Measurements from ENCODE around the gene GARNL3.

DNA sequence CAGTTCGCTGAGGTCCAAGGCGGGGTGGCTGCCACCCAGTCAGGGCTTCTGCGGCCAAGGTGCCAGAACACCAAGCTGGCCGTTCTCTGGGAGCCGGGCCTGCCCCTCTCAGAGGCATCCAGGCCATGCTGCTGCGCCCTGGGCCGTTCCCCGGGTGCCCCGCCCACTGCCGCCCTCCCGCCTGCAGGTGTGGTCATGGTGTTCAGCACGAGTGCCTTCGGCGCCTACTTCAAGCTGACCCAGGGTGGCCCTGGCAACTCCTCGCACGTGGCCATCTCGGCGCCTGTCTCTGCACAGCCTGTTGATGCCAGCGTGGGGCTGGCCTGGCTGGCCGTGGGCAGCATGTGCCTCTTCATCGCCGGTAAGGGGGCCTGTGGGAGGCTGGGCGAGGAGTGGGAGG is 140.1 kb downstream of the GARNL3 start:
- TF ChIP-seq, protein P1, sequence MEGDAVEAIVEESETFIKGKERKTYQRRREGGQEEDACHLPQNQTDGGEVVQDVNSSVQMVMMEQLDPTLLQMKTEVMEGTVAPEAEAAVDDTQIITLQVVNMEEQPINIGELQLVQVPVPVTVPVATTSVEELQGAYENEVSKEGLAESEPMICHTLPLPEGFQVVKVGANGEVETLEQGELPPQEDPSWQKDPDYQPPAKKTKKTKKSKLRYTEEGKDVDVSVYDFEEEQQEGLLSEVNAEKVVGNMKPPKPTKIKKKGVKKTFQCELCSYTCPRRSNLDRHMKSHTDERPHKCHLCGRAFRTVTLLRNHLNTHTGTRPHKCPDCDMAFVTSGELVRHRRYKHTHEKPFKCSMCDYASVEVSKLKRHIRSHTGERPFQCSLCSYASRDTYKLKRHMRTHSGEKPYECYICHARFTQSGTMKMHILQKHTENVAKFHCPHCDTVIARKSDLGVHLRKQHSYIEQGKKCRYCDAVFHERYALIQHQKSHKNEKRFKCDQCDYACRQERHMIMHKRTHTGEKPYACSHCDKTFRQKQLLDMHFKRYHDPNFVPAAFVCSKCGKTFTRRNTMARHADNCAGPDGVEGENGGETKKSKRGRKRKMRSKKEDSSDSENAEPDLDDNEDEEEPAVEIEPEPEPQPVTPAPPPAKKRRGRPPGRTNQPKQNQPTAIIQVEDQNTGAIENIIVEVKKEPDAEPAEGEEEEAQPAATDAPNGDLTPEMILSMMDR (IDR thresholded peaks at IDR 0.05): no peak
- no peak for TF ChIP-seq EZH2 (IDR thresholded peaks at IDR 0.05; ENCODE audit: borderline replicate concordance, insufficient read depth, low read depth, low read length, poor library complexity, severe bottlenecking)
